ENCODE data around the gene SEMA3F. TPM values are rescaled to one million over a fixed set of nuclear protein-coding genes. Genes with fewer than 3 reads are reported as not detected.
A peak's percentile ranks its signal among the peaks of the same experiment; 100 is the strongest.

SEMA3F gene
- total RNA-seq, 1 experiment from 2014 or later = 34.0 TPM

GRCh38 chr3:50189989-50190388 lies 34.9 kb downstream of the SEMA3F start:
- Histone ChIP-seq H3K9me3 (ENCODE audit: insufficient read depth, low read depth) (no peaks in the 10 kb centered on the region), H2AFZ (no peak overlapping the region), H3F3A (ENCODE audit: insufficient read depth, low read depth) (no peaks in the 10 kb centered on the region), H3K27me3 (ENCODE audit: insufficient read depth, low read depth) (no peaks in the 10 kb centered on the region), H3K4me2 (no peak overlapping the region), H3K9me2 (ENCODE audit: insufficient read depth) (no peaks in the 10 kb centered on the region), H4K20me1 (ENCODE audit: insufficient read depth) (no peaks in the 10 kb centered on the region), H3K4me3 (no peak overlapping the region), H3K27ac (no peak overlapping the region), H3K36me3 (ENCODE audit: low read depth) (no peaks in the 10 kb centered on the region), H3K4me1 (replicated peaks; ENCODE audit: insufficient read depth) (peaks cover under 1% of the 10 kb centered on the region; the same call in 1 of the 2 replicates), H3K79me2 (ENCODE audit: low read depth) (no peaks in the 10 kb centered on the region)
- POLR2A ChIA-PET (ENCODE audit: unreplicated experiment) = no interaction called here
- TF ChIP-seq CTCF (conservative IDR thresholded peaks at IDR 0.05) (no peak), EZH2 (IDR thresholded peaks at IDR 0.05; ENCODE audit: low read depth) (no peak)
- BruUV-seq (replicated peaks) = no TSS peak
- CTCF ChIA-PET = no interaction called here
- DNase-seq = no peak
- intact Hi-C loops (cut with micrococcal nuclease; ENCODE audit: unreplicated experiment) = loop anchor here (1.0 to 10.0 kb wide), 3 partner anchors 36 to 485 kb away; no protein-coding TSS in a partner anchor

- CTCF ChIA-PET = interaction anchor here (0.5 to 1.5 kb wide), 3 partner anchors 29 to 74 kb away, joined by 3 to 4 read pairs (median 4); no protein-coding TSS in a partner anchor
- TSS peak; percentile 18 for BruUV-seq (replicated peaks)
- 0 out of 2 replicates have a peak, but pooled peaks cover 2% of the 10 kb centered on the region for H3F3A ChIP-seq (ENCODE audit: insufficient read depth, low read depth)
- H4K20me1 ChIP-seq (ENCODE audit: insufficient read depth) = no peaks in the 10 kb centered on the region
- no peak within 1 kb of the TSS for H3K4me3 ChIP-seq
- no peak within 1 kb of the TSS for H2AFZ ChIP-seq
- DNase-seq = no peak
- no peaks in the 10 kb centered on the region for H3K9me3 ChIP-seq (ENCODE audit: insufficient read depth, low read depth)
- H3K4me2 ChIP-seq = no peak within 1 kb of the TSS
- H3K9me2 ChIP-seq (ENCODE audit: insufficient read depth) = no peaks in the 10 kb centered on the region
- POLR2A ChIA-PET (ENCODE audit: unreplicated experiment) = no interaction called here
- intact Hi-C loops (cut with micrococcal nuclease; ENCODE audit: unreplicated experiment) = no loop called here
- TF ChIP-seq EZH2 (IDR thresholded peaks at IDR 0.05; ENCODE audit: low read depth) (no peak), CTCF (conservative IDR thresholded peaks at IDR 0.05) (no peak)
- no peak within 1 kb of the TSS for H3K27ac ChIP-seq
- no peaks in the 10 kb centered on the region for H3K36me3 ChIP-seq (ENCODE audit: low read depth)
- no peaks in the 10 kb centered on the region for H3K79me2 ChIP-seq (ENCODE audit: low read depth)
- H3K27me3 ChIP-seq (ENCODE audit: insufficient read depth, low read depth) = no peaks in the 10 kb centered on the region
- H3K4me1 ChIP-seq (replicated peaks; ENCODE audit: insufficient read depth) = 0 out of 2 replicates have a peak, but pooled peaks cover 7% of the 10 kb centered on the region
Measured at GRCh38 chr3:50190936-50191660, 36.0 kb downstream of the SEMA3F start, which contains the start of gene GNAT1. Gene GNAT1, plus strand, starts transcription at chr3:50191610. Its CDS starts 116 bp downstream, at chr3:50191726.

DNA sequence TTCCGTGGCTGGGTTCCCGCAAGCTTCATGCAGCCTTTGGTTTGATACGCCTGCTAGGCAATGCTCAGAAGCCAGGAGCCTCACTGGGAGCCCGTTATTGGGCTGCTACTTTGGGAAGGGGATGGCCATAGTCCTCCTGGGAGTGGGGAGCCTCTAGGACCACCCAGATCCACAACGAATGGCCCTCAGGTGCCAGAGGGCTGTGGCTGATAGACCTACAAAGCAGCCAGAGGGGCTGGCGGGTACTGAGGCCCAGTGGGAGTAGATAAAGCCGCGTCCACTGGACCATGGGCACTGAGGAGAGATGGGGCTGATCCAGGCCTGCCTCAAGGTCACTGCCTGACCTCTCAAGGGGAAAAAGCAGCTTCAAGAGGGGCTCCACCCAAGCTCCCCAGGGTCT lies 37.0 kb downstream of the SEMA3F start:
- Histone ChIP-seq H3K4me2 (no peak overlapping the region), H3K36me3 (ENCODE audit: low read depth) (no peaks in the 10 kb centered on the region), H3K9me2 (ENCODE audit: insufficient read depth) (no peaks in the 10 kb centered on the region), H3K9me3 (ENCODE audit: insufficient read depth, low read depth) (no peaks in the 10 kb centered on the region), H3K27ac (no peak overlapping the region), H3K4me1 (replicated peaks; ENCODE audit: insufficient read depth) (0 out of 2 replicates have a peak, but pooled peaks cover 7% of the 10 kb centered on the region), H4K20me1 (ENCODE audit: insufficient read depth) (no peaks in the 10 kb centered on the region), H2AFZ (no peak overlapping the region), H3K27me3 (ENCODE audit: insufficient read depth, low read depth) (no peaks in the 10 kb centered on the region), H3F3A (ENCODE audit: insufficient read depth, low read depth) (0 out of 2 replicates have a peak, but pooled peaks cover 2% of the 10 kb centered on the region), H3K4me3 (no peak overlapping the region), H3K79me2 (ENCODE audit: low read depth) (no peaks in the 10 kb centered on the region)
- ChIA-PET POLR2A (ENCODE audit: unreplicated experiment) (interaction anchor here (0.6 kb wide), 2 partner anchors 31 to 187 kb away, joined by 4 to 9 read pairs; no protein-coding TSS in a partner anchor), CTCF (interaction anchor here (0.6 to 1.5 kb wide), 2 partner anchors 31 to 69 kb away, joined by 4 read pairs; no protein-coding TSS in a partner anchor)
- TF ChIP-seq CTCF (conservative IDR thresholded peaks at IDR 0.05) (no peak), EZH2 (IDR thresholded peaks at IDR 0.05; ENCODE audit: low read depth) (no peak)
- no peak for DNase-seq
- BruUV-seq (replicated peaks) = no TSS peak
- intact Hi-C loops (cut with micrococcal nuclease; ENCODE audit: unreplicated experiment) = loop anchor here (2.0 kb wide), 2 partner anchors 351 to 423 kb away; no protein-coding TSS in a partner anchor

All from PC-9 (cell line).